ENCODE data around the gene COMT. TPM values are rescaled to one million over a fixed set of nuclear protein-coding genes. Genes with fewer than 3 reads are reported as not detected.

Gene COMT
- total and polyA plus RNA-seq, 9 of the 15 experiments (the other 6 are each of a cell fraction or from before 2014, with no cell fraction given) = 12.5 to 351 (median 155) TPM

DNA sequence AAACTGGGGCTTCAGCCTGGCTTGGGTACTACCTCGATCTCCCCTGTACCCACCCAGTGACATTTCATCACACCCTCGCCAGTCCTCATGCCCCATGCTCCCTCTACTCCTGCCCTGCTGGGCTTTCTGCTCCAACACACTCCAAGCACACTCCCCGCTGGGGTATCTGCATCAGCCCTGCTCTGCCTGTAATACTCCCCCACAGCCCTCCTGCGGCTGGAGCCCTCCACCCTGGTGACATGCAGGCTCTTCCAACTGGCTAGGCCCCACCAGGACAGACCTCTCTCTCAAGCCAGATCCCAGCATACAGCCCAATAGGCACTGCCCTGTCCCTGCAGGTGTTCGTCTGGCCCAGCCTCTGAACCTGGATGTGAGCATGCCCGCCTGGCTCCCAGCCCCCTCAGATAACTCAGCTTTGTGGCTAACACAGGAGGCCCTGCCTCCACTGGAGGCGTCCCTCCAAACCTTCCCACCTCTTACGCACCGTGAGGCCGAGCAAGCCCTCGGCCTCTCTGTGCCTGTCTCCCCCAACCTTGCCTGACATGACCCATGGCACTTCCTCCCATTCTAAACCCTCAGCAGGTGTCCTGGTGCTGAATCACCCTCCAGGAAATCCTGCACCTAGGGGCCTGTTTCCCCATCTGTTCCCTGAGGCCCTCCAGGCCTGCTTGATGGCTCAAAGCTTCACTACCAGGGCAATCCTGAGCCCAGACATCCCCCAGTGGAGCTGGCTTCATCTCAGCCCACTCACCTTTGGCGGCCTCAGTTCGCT is 33.5 kb downstream of the COMT start (continued):
- TF ChIP-seq, protein P1, sequence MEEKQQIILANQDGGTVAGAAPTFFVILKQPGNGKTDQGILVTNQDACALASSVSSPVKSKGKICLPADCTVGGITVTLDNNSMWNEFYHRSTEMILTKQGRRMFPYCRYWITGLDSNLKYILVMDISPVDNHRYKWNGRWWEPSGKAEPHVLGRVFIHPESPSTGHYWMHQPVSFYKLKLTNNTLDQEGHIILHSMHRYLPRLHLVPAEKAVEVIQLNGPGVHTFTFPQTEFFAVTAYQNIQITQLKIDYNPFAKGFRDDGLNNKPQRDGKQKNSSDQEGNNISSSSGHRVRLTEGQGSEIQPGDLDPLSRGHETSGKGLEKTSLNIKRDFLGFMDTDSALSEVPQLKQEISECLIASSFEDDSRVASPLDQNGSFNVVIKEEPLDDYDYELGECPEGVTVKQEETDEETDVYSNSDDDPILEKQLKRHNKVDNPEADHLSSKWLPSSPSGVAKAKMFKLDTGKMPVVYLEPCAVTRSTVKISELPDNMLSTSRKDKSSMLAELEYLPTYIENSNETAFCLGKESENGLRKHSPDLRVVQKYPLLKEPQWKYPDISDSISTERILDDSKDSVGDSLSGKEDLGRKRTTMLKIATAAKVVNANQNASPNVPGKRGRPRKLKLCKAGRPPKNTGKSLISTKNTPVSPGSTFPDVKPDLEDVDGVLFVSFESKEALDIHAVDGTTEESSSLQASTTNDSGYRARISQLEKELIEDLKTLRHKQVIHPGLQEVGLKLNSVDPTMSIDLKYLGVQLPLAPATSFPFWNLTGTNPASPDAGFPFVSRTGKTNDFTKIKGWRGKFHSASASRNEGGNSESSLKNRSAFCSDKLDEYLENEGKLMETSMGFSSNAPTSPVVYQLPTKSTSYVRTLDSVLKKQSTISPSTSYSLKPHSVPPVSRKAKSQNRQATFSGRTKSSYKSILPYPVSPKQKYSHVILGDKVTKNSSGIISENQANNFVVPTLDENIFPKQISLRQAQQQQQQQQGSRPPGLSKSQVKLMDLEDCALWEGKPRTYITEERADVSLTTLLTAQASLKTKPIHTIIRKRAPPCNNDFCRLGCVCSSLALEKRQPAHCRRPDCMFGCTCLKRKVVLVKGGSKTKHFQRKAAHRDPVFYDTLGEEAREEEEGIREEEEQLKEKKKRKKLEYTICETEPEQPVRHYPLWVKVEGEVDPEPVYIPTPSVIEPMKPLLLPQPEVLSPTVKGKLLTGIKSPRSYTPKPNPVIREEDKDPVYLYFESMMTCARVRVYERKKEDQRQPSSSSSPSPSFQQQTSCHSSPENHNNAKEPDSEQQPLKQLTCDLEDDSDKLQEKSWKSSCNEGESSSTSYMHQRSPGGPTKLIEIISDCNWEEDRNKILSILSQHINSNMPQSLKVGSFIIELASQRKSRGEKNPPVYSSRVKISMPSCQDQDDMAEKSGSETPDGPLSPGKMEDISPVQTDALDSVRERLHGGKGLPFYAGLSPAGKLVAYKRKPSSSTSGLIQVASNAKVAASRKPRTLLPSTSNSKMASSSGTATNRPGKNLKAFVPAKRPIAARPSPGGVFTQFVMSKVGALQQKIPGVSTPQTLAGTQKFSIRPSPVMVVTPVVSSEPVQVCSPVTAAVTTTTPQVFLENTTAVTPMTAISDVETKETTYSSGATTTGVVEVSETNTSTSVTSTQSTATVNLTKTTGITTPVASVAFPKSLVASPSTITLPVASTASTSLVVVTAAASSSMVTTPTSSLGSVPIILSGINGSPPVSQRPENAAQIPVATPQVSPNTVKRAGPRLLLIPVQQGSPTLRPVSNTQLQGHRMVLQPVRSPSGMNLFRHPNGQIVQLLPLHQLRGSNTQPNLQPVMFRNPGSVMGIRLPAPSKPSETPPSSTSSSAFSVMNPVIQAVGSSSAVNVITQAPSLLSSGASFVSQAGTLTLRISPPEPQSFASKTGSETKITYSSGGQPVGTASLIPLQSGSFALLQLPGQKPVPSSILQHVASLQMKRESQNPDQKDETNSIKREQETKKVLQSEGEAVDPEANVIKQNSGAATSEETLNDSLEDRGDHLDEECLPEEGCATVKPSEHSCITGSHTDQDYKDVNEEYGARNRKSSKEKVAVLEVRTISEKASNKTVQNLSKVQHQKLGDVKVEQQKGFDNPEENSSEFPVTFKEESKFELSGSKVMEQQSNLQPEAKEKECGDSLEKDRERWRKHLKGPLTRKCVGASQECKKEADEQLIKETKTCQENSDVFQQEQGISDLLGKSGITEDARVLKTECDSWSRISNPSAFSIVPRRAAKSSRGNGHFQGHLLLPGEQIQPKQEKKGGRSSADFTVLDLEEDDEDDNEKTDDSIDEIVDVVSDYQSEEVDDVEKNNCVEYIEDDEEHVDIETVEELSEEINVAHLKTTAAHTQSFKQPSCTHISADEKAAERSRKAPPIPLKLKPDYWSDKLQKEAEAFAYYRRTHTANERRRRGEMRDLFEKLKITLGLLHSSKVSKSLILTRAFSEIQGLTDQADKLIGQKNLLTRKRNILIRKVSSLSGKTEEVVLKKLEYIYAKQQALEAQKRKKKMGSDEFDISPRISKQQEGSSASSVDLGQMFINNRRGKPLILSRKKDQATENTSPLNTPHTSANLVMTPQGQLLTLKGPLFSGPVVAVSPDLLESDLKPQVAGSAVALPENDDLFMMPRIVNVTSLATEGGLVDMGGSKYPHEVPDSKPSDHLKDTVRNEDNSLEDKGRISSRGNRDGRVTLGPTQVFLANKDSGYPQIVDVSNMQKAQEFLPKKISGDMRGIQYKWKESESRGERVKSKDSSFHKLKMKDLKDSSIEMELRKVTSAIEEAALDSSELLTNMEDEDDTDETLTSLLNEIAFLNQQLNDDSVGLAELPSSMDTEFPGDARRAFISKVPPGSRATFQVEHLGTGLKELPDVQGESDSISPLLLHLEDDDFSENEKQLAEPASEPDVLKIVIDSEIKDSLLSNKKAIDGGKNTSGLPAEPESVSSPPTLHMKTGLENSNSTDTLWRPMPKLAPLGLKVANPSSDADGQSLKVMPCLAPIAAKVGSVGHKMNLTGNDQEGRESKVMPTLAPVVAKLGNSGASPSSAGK (IDR thresholded peaks at IDR 0.05) = no peak
- TF ChIP-seq NFE2L1 (tag; IDR thresholded peaks at IDR 0.05; ENCODE audit: borderline replicate concordance, low read depth) = no peak
- no peak for TF ChIP-seq ZNF384 (IDR thresholded peaks at IDR 0.05; ENCODE audit: low read depth, low read length)
- TF ChIP-seq ETV5 (CRISPR knock-in tag; IDR thresholded peaks at IDR 0.05; ENCODE audit: low read depth) = no peak
- no peak for TF ChIP-seq ZNF197 (CRISPR knock-in tag; IDR thresholded peaks at IDR 0.05; ENCODE audit: low read depth)
- TF ChIP-seq ELF2 (CRISPR knock-in tag; IDR thresholded peaks at IDR 0.05) = no peak
- TF ChIP-seq SETDB1 (IDR thresholded peaks at IDR 0.05; ENCODE audit: low read length) = peak; percentile 97
- TF ChIP-seq FOXA3 (CRISPR knock-in tag; conservative IDR thresholded peaks at IDR 0.05 in 1 of 2, IDR thresholded peaks at IDR 0.05 in 1 of 2) = no peak
- peak; percentile 21; the same call in 1 of the 2 replicates for TF ChIP-seq SMAD4 (CRISPR knock-in tag; conservative IDR thresholded peaks at IDR 0.05)
- TF ChIP-seq ZNF263 (CRISPR knock-in tag; IDR thresholded peaks at IDR 0.05; ENCODE audit: borderline replicate concordance) = no peak
- TF ChIP-seq MAZ (CRISPR knock-in tag; conservative IDR thresholded peaks at IDR 0.05 in 1 of 2, IDR thresholded peaks at IDR 0.05 in 1 of 2) = peak; percentile 47 to 76; a peak in 2 of 4 replicates
- TF ChIP-seq GABPB2 (CRISPR knock-in tag; conservative IDR thresholded peaks at IDR 0.05) = peak; percentile 15; the same call in 1 of the 2 replicates
- no peak for TF ChIP-seq STAT5B (CRISPR knock-in tag; IDR thresholded peaks at IDR 0.05)
